Measurements from ENCODE around the gene MUSK. TPM values are rescaled to one million over a fixed set of nuclear protein-coding genes. Genes with fewer than 3 reads are reported as not detected.

The MUSK gene
- total and polyA plus RNA-seq, 2 of the 8 experiments (the other 6 are each of a cell fraction or from before 2014, with no cell fraction given), result not detected

GRCh38 chr9:110832926-110833325 is 164.3 kb downstream of the MUSK start:
- no peaks in the 10 kb centered on the region for H3K36me3 ChIP-seq (ENCODE audit: control insufficient read depth in 2 of 4, insufficient read depth in 4 of 4, low read length in 3 of 4)
- H2BK20ac ChIP-seq (ENCODE audit: low read length), result no peak overlapping the region
- H3K23me2 ChIP-seq (ENCODE audit: low read depth, low read length), result no peaks in the 10 kb centered on the region
- no peaks in the 10 kb centered on the region for H3K4me1 ChIP-seq (replicated peaks in 1 of 4; ENCODE audit: control insufficient read depth in 3 of 4, insufficient read depth in 4 of 4, low read length in 3 of 4)
- H2AK5ac ChIP-seq (ENCODE audit: low read depth, low read length), result no peak overlapping the region
- no peaks in the 10 kb centered on the region; a peak in 1 of 4 replicates for H3K9me3 ChIP-seq (ENCODE audit: insufficient read depth in 2 of 2, low read depth in 1 of 2, low read length in 1 of 2)
- no peaks in the 10 kb centered on the region for H3K79me1 ChIP-seq (ENCODE audit: low read depth, low read length)
- H3K9ac ChIP-seq (replicated peaks in 1 of 4; ENCODE audit: extremely low read depth in 1 of 4, low read depth in 3 of 4, low read length in 3 of 4), result no peak overlapping the region
- no peak overlapping the region for H3K14ac ChIP-seq (ENCODE audit: insufficient read length)
- peak overlapping the region; percentile 46 for H3K56ac ChIP-seq (replicated peaks; ENCODE audit: insufficient read length, low read depth, low read length)
- H3K4me2 ChIP-seq (ENCODE audit: insufficient read depth in 1 of 2, low read depth in 2 of 2, low read length in 2 of 2), result no peak overlapping the region
- WGBS, 2 experiments (ENCODE audit: extremely low coverage in 1 of 2, insufficient coverage in 1 of 2, insufficient read length in 1 of 2, insufficient replicate concordance in 2 of 2, low coverage in 1 of 2, low lambda C conversion rate in 2 of 2, missing lambda C conversion rate in 1 of 2), result 92% methylated on average over 3 of the region's 3 CpGs; no CpG with 5 or more reads in 1 of the 2 experiments
- H2AFZ ChIP-seq (ENCODE audit: low read length), result no peak overlapping the region
- TF ChIP-seq BCL11A (IDR thresholded peaks at IDR 0.05; ENCODE audit: low read depth in 2 of 2, low read length in 2 of 2) (no peak), RAD21 (IDR thresholded peaks at IDR 0.05 in 1 of 2, conservative IDR thresholded peaks at IDR 0.05 in 1 of 2; ENCODE audit: low read depth in 2 of 2, low read length in 2 of 2) (no peak), ASH2L (IDR thresholded peaks at IDR 0.05; ENCODE audit: low read length) (no peak), KDM1A (IDR thresholded peaks at IDR 0.05; ENCODE audit: borderline replicate concordance, low read length) (no peak), CHD1 (IDR thresholded peaks at IDR 0.05; ENCODE audit: low read depth, low read length) (no peak), GTF2F1 (IDR thresholded peaks at IDR 0.05; ENCODE audit: borderline replicate concordance, low read depth, low read length) (no peak)
- H4K20me1 ChIP-seq (replicated peaks in 1 of 2; ENCODE audit: control insufficient read depth in 1 of 2, insufficient read depth in 2 of 2, low read length in 2 of 2), result no peaks in the 10 kb centered on the region
- no peak overlapping the region for H3K18ac ChIP-seq (ENCODE audit: extremely low read depth, low read length)
- FAIRE-seq (no peak), DNase-seq (ENCODE audit: low read depth in 1 of 2, low spot score in 2 of 2) (no peak)
- H3K4ac ChIP-seq (replicated peaks; ENCODE audit: insufficient read length, low read depth, low read length), result no peak overlapping the region
- H2BK5ac ChIP-seq (ENCODE audit: low read depth, low read length), result no peak overlapping the region
- H3K4me3 ChIP-seq (ENCODE audit: extremely low read depth in 1 of 4, insufficient read depth in 2 of 4, low read depth in 3 of 4, low read length in 4 of 4), result no peak overlapping the region
- ChIA-PET CTCF (ENCODE audit: partially characterized antibody) (no interaction called here), POLR2A (ENCODE audit: partially characterized antibody) (no interaction called here)
- no peak overlapping the region for H4K91ac ChIP-seq (replicated peaks; ENCODE audit: insufficient read length, low read length)
- no peak overlapping the region for H2BK15ac ChIP-seq (ENCODE audit: low read length)
- H3K23ac ChIP-seq (ENCODE audit: insufficient read length), result no peak overlapping the region
- no peak overlapping the region for H4K5ac ChIP-seq (ENCODE audit: insufficient read length, low read depth, low read length)
- no peak overlapping the region for H2BK120ac ChIP-seq (replicated peaks; ENCODE audit: low read depth, low read length)
- H4K8ac ChIP-seq (ENCODE audit: extremely low read depth, insufficient read depth, low read length), result no peak overlapping the region
- H3K79me2 ChIP-seq (ENCODE audit: control insufficient read depth in 1 of 2, insufficient read depth in 2 of 2, low read length in 2 of 2), result no peaks in the 10 kb centered on the region
- H3K27ac ChIP-seq (ENCODE audit: low read depth, low read length), result no peak overlapping the region
- no peak overlapping the region for H2BK12ac ChIP-seq (ENCODE audit: low read depth, low read length)
- H3K27me3 ChIP-seq (replicated peaks in 1 of 4; ENCODE audit: control insufficient read depth in 3 of 4, extremely low read depth in 1 of 4, insufficient read depth in 3 of 4, low read length in 3 of 4), result no peaks in the 10 kb centered on the region
